HG02610 (cell line): Measurements from ENCODE around the gene PRDM16.

Source experiments
- ATAC-seq: cut with Tn5 transposase; IDR thresholded peaks from one replicate; pipeline ENCODE4 v1.9.1; 2021; ENCODE audit warnings: mild to moderate bottlenecking, moderate library complexity; ENCODE audit not compliant: unreplicated experiment

Gene PRDM16

DNA sequence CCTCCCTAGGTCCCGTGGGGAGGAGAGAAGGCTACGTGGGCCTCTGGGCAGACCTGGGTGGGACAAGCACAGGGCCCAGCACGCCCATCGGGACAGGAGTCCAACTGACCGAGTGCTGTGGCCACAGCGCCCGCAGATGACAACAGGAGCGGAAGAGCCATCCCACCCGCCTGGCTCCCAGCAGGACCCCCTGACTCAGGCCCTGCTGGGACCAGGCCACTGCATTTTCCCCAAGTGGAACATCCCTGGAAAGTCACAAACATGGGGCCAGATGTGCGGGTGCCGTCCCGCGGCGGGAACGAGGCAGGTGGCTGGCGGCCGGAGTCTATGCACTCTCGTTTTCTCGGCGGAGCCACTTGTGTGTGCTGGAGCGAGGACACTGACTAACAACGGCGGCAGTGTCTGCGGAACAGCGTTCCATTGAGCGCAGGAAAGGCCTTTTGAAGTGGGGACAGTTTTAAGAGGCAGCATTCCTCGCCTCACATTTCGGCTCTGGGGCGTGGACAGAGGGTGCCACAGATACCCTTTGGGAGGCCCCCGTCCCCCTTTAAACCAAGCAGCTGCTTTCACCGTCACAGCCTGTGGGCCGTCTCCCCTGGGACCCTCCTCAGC lies 291.7 kb downstream of the PRDM16 start:
- no peak for ATAC-seq

- no peak for ATAC-seq
Measured at GRCh38 chr1:3363023-3363422, 294.0 kb downstream of the PRDM16 start.

GRCh38 chr1:3363756-3364155 lies 294.8 kb downstream of the PRDM16 start:
- no peak for ATAC-seq

DNA sequence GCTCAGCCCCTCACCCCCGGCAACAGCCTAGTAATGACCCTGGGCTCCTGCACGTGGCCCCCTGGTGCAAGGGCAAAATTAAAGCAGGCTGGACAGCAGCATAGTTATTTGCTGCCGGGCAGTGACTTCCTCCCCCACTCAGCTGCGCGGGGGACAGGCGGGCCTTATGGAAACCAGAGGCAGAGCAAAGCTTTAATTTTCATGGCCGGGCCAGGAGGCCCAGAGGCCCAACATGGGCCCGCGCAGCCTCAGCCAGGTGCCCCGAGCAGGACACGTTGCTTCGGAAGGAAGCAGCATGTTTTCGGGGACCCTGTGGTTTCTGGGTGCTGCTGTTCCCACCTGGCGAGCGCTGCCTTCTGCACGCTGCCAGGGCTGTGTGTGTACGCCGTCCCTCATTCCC lies 295.5 kb downstream of the PRDM16 start:
- ATAC-seq, result no peak

DNA sequence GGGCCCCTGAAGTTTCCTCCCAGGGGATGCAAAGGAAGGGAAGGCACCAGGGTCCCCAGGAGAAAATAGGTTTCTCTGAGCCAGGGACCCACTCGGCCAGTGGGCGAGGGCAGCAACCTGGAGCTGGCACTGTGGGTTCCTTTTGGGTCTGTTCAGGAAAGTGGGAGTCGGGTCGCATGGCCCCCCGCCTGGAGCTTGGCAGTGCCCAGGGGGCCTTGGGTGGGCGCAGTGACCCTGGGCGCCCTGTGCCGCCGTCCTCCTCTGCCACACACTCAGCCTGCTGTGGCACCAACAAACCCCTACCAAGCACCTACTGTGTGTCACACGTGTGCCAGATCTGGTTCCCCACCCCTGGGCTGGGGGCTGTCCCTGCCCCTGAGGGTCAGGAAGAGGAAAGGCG lies 296.0 kb downstream of the PRDM16 start:
- ATAC-seq, result no peak

DNA sequence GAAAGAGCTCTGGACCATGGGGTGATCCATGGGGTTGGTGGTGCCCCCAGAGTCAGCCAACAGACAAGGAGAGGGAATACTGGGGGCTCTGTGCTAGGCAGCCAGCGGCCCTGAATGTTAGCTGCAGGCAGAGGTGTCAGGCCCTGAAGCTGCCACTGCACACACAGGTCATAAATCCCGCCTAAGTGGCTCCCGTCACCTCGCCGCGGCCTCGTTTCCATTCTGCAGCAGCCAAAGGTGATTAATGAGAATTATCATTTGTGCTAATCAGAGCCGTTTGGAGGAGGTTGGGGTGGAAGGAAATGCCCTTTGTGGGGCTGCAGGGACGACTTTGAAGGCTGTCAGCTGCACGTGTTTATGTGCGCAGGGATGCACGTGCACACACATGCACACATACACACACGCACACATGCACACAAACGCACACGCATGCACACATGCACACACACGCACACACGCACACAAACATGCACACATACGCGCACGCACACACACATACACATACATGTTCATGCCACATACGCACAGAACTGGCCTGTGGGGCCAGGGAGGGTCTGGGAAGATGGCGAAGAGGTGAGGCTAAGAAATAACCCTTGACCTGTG lies 296.6 kb downstream of the PRDM16 start:
- ATAC-seq, result no peak

DNA sequence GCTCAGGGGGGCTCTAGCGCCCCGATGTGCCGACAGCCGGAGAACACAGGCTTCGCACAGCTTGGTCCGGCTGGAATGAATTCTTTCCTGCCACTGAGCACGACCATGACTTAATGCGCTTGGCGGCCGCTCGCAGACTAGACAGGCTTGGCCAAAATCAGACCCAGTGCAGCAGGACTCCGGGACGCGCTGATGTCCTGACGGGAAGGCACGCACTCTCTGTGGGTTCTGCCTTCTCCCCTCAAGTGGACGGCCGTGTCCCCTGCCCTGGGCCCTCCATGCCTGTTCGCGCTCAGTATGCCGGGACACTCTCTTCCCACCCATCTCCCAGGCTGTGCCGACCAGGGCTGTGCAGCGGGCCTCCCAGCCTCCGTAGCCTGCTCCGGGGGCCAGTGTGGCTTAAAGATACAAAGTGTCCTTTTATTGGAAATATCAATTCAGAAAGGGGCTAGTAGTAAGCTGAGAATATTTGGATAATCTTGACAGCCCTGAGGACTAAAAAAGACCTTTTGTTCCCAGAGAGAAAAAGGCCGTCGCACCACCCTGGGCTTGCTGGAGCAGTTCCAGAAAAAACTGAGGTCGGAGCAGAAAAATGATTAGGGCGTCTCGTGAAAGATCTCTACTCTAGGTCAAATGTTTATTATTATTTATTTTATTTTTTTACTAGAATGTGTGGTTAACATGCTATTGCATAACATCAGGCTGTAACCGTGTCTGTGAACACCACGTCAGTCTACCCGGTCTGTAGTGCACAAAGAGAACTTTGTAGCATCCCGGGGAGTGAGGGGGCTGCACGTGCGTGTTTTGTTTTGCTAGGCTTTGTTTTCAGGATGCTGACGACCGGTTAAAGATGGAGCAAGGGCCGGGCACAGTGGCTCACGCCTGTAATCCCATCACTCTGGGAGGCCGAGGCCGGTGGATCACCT lies 297.4 kb downstream of the PRDM16 start:
- no peak for ATAC-seq

- no peak for ATAC-seq
Measured at GRCh38 chr1:3367376-3367775, 298.4 kb downstream of the PRDM16 start.

GRCh38 chr1:3368059-3368458 lies 299.1 kb downstream of the PRDM16 start:
- ATAC-seq, result no peak

DNA sequence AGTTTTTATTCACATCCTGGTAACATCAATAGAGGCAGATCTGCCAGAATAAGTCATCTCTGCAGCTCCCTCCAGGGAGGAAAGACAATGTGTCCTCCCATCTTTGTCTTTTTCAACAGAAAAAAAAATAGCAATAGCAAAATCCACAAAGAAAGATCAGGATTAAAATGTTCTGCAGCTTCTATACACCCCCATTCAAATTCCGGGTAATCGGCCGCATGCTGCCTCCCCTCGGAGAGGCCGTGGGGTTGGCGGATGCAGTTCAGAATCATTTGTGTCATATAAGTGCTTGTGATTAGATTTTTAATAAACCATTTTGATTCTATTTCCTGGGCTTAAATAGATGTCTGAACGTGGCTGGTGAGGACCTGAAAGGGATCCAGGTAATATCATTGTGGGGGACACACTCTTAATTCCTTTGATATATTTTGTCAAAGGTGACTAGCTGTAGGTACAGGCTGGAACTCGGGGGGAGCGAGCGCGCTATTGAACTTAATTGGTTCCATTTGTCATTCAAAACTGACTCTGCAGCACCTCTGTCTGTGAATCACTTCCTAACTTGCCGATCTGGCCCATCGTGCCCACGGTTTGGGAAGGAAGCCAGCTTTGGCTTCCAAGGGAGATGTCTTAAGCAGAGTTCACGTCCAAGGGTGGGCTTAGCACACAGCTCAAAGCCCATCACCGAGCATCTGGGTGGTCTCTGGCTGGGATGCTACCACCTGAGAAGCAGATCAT lies 299.9 kb downstream of the PRDM16 start:
- ATAC-seq, result no peak

- no peak for ATAC-seq
Measured at GRCh38 chr1:3369446-3370076, 300.6 kb downstream of the PRDM16 start.

DNA sequence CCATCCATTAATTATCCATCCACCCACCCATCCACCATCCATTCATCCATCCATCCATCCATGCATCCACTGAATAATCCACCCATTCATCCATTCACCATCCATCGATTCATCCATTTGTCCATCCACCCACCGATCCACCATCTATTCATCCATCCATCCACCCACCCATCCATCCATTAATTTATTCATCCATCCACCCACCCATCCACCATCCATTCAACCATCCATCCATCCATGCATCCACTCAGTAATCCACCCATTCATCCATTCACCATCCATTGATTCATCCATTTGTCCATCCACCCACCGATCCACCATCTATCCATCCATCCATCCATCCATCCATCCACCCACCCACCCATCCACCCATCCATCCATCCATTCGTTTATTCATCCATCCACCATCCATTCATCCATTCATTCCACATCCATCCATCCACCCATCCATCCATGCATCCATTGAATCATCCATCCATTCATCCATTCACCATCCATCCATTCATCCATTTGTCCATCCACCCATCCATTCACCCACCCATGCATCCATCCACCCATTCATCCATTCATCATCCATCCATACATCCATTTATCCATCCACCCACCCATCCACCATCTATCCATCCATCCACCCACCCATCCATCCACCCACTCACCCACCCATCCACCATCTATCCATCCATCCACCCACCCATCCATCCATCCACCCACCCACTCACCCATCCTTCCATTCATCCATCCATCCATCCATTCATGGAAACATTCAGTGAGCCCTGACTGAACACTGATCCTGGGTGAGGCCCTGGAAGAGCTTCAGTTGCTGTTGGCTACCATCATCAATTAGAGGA lies 302.1 kb downstream of the PRDM16 start:
- ATAC-seq, result no peak

GRCh38 chr1:3372317-3372716 lies 303.3 kb downstream of the PRDM16 start:
- ATAC-seq, result no peak

- ATAC-seq, result no peak
Measured at GRCh38 chr1:3373175-3373574, 304.2 kb downstream of the PRDM16 start.

DNA sequence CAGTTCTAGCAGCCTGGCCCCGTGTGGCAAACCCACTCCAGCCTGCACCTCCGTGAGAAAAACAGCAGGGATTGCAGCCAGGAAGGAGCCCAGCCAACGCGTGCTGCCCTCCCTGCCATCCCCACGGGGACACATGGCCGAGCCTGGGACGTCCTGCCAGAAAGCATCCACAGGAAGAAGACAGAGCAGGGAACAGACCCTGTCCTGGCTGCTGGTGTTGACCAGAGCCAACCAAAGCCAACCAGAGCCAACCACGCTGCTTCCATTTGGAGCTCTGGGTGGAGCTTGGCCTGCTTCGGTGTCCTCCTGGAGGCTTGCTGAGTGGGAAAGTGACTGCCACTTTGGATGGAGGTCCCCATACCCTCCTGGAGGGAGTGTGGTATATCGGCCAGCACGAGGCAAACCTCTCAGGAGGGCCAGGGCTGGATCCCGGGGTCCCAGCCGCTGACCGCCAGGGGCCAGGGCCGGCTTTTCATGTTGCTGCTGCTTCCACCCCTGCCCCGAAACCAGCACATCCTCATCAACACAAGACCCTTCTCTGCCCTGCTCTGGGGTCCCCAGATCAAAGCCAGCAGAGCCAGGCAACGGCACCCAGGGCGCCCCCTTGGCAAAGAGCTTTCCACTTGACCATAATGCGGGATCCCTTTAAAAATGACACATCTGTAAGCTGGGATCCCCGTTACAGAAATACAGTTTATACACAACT lies 304.9 kb downstream of the PRDM16 start:
- ATAC-seq, result no peak

DNA sequence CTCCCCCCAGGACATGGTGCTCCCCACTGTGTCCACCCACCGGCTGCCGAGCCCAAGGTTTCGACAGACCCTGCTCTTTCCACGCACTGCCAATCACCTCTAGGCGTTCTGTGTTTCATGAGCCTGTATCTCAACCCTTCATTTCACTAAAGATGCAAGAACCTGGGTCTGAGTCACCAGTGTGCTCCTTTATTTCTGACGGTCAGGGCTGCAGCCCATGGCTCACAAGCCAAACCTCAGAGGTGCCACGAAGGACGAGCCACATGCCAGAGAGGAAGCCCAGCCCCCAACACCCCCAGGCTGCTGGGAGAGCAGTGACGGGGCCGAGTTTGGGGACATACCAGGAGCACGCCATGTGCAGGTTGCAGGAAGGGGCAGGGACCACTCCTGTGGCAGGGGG lies 306.2 kb downstream of the PRDM16 start:
- no peak for ATAC-seq

DNA sequence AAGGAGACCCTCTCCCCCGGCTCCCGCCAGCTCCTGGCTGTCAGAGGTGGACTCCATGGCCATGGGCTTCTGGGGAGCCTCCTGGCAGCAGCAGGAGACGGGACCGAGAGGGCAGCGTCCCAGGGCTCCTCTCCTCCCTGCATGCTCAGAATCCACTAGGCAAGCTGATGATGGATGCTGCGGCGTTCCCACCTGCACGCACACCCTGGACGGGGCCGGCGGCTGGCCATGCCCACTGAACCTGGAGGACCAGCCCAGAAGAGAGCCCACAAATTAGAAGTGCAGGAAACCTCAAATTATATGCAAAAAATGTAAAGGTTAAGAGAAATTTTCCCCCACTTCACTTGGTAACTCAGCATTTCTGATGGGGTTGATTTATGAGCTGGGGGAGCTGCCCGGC lies 308.2 kb downstream of the PRDM16 start:
- no peak for ATAC-seq

DNA sequence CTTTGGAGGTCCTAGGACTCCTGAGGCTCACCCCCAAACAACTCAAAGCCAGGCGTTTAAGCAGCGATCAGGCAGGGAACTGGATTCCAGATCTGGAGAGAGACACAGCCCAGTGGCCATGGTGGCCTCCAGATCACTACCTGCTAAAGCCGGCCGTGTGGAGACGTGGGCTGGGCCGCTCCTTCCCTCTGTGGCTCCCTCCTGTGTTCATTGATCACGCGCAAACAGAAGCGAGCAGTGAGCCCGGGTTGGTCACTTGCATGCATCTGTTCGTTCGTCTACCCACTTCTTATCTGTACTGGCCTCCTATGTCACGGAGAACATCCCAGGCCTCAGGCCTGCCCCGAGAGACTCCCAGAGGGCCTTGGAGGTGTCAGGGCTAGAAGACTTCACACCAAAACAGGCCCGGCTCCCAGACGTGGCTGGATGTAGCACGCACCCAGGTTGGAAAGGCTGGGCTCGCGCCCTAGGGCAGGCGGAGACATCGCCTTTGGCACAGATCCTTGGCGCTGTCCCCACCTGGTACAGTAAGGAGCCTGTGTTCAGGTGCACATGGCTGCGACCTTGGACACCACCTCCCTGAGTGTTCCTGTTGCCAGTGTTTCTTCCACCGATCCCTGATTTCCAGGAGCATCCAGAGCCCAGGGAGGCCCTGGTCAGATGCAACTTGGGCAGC lies 308.7 kb downstream of the PRDM16 start:
- no peak for ATAC-seq
